SK-N-SH treated with all-trans-retinoic acid at 6 μM for 48 hours (cell line): Measurements from ENCODE around the gene ASCL2.

Experiments
- ARNTL ChIP-seq: fragments of 450-650 bp; formaldehyde crosslinking; IDR thresholded peaks from 2 replicates; pipeline ENCODE4 v1.5.0; 2020; ENCODE audit warnings: low read depth, mild to moderate bottlenecking, moderate library complexity, borderline replicate concordance
- GLIS3 ChIP-seq: fragments of 250-450 bp; sonication (Bioruptor Pico); IDR thresholded peaks from 2 replicates; pipeline ENCODE4 v1.5.0; 2020; ENCODE audit warnings: mild to moderate bottlenecking, moderate library complexity
- OSR1 ChIP-seq: fragments of 250-450 bp; sonication (Bioruptor Pico); IDR thresholded peaks from 2 replicates; pipeline ENCODE4 v1.8.0; 2022; ENCODE audit warnings: moderate library complexity, mild to moderate bottlenecking, inconsistent platforms
- PATZ1 ChIP-seq: fragments of 250-450 bp; sonication (Bioruptor Pico); IDR thresholded peaks from 2 replicates; pipeline ENCODE4 v1.8.0; 2020; ENCODE audit warnings: mild to moderate bottlenecking, moderate library complexity, borderline replicate concordance
- POU6F1 ChIP-seq: fragments of 250-450 bp; sonication (Bioruptor Pico); IDR thresholded peaks from 2 replicates; pipeline ENCODE4 v1.8.0; 2021; ENCODE audit warnings: low read depth, mild to moderate bottlenecking, moderate library complexity, borderline replicate concordance
- RARB ChIP-seq: fragments of 250-450 bp; sonication (Bioruptor Pico); IDR thresholded peaks from 2 replicates; pipeline ENCODE4 v1.8.0; 2021; ENCODE audit warnings: mild to moderate bottlenecking, moderate library complexity
- TOX ChIP-seq: fragments of 250-450 bp; sonication (Bioruptor Pico); IDR thresholded peaks from 2 replicates; pipeline ENCODE4 v1.8.0; 2021; ENCODE audit warnings: mild to moderate bottlenecking, moderate library complexity, borderline replicate concordance
- TSHZ2 ChIP-seq: fragments of 250-450 bp; sonication (Bioruptor Pico); IDR thresholded peaks from 2 replicates; pipeline ENCODE4 v1.5.0; 2020; ENCODE audit warnings: mild to moderate bottlenecking, moderate library complexity

- TF ChIP-seq PATZ1 (CRISPR knock-in tag) (no peak), ARNTL (CRISPR knock-in tag) (no peak), GLIS3 (no peak), RARB (no peak), TOX (CRISPR knock-in tag) (no peak), TSHZ2 (no peak), POU6F1 (CRISPR knock-in tag) (no peak), OSR1 (CRISPR knock-in tag) (no peak)
Observed at GRCh38 chr11:2277008-2277346, 6.6 kb upstream of the ASCL2 start.
